ENCODE data around the gene ZBTB46. TPM values are rescaled to one million over a fixed set of nuclear protein-coding genes. Genes with fewer than 3 reads are reported as not detected.

Gene ZBTB46
- total and polyA plus RNA-seq, 10 of the 15 experiments (the other 5 are each of a cell fraction or from before 2014, with no cell fraction given) = 0.15 to 0.92 (median 0.34) TPM

- TF ChIP-seq RELB (IDR thresholded peaks at IDR 0.05; ENCODE audit: low read depth) (no peak), JUND (IDR thresholded peaks at IDR 0.05; ENCODE audit: low read depth, low read length) (no peak)
Measured at GRCh38 chr20:63815615-63816253, 15.3 kb downstream of the ZBTB46 start (continued).

DNA sequence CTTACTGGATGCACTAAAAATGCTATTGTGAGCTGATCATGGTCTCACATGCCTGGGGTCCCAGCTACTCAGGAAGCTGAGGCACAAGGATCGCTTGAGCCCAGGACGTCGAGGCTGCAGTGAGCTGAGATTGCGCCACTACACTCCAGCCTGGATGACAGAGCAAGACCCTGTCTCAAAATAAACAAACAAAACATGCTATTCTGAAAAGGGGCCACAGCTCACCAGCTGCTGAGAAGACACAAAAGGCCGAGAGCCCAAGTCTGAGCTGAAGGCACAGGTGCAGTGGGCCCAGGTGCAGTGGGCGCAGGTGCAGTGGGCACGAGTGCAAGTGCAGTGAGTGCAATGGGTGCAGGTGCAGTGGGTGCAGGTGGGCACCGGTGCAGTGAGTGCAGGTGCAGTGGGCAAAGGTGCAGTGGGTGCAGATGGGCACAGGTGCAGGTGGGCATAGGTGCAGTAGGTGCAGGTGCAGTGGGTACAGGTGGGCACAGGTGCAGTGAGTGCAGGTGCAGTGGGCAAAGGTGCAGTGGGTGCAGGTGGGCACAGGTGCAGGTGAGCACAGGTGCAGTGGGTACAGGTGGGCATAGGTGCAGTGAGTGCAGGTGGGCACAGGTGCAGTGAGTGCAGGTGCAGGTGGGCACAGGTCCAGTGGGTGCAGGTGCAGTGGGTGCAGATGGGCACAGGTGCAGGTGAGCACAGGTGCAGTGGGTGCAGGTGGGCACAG, 16.0 kb downstream of the ZBTB46 start:
- WGBS (ENCODE audit: insufficient coverage, insufficient replicate concordance, low lambda C conversion rate, missing lambda C conversion rate) = 76% methylated on average over 8 of the region's 8 CpGs
- in situ Hi-C loops (cut with MboI) = no loop called here
- TF ChIP-seq, protein P1, sequence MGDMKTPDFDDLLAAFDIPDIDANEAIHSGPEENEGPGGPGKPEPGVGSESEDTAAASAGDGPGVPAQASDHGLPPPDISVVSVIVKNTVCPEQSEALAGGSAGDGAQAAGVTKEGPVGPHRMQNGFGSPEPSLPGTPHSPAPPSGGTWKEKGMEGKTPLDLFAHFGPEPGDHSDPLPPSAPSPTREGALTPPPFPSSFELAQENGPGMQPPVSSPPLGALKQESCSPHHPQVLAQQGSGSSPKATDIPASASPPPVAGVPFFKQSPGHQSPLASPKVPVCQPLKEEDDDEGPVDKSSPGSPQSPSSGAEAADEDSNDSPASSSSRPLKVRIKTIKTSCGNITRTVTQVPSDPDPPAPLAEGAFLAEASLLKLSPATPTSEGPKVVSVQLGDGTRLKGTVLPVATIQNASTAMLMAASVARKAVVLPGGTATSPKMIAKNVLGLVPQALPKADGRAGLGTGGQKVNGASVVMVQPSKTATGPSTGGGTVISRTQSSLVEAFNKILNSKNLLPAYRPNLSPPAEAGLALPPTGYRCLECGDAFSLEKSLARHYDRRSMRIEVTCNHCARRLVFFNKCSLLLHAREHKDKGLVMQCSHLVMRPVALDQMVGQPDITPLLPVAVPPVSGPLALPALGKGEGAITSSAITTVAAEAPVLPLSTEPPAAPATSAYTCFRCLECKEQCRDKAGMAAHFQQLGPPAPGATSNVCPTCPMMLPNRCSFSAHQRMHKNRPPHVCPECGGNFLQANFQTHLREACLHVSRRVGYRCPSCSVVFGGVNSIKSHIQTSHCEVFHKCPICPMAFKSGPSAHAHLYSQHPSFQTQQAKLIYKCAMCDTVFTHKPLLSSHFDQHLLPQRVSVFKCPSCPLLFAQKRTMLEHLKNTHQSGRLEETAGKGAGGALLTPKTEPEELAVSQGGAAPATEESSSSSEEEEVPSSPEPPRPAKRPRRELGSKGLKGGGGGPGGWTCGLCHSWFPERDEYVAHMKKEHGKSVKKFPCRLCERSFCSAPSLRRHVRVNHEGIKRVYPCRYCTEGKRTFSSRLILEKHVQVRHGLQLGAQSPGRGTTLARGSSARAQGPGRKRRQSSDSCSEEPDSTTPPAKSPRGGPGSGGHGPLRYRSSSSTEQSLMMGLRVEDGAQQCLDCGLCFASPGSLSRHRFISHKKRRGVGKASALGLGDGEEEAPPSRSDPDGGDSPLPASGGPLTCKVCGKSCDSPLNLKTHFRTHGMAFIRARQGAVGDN (IDR thresholded peaks at IDR 0.05) = no peak
- TF ChIP-seq CHD1 (IDR thresholded peaks at IDR 0.05; ENCODE audit: low read depth, low read length) (no peak), MEF2A (IDR thresholded peaks at IDR 0.05; ENCODE audit: insufficient read depth, low read depth, low read length) (no peak), SMAD1 (IDR thresholded peaks at IDR 0.05; ENCODE audit: low read depth, partially characterized antibody) (no peak), CREM (IDR thresholded peaks at IDR 0.05; ENCODE audit: low read depth) (no peak), ZZZ3 (IDR thresholded peaks at IDR 0.05; ENCODE audit: control insufficient read depth, insufficient read length, low read depth) (no peak), MYB (IDR thresholded peaks at IDR 0.05; ENCODE audit: borderline replicate concordance, low read depth, low read length) (no peak), ESRRA (IDR thresholded peaks at IDR 0.05; ENCODE audit: low read length) (no peak), NFIC (IDR thresholded peaks at IDR 0.05; ENCODE audit: low read depth, low read length) (no peak)
- TF ChIP-seq, protein P2, sequence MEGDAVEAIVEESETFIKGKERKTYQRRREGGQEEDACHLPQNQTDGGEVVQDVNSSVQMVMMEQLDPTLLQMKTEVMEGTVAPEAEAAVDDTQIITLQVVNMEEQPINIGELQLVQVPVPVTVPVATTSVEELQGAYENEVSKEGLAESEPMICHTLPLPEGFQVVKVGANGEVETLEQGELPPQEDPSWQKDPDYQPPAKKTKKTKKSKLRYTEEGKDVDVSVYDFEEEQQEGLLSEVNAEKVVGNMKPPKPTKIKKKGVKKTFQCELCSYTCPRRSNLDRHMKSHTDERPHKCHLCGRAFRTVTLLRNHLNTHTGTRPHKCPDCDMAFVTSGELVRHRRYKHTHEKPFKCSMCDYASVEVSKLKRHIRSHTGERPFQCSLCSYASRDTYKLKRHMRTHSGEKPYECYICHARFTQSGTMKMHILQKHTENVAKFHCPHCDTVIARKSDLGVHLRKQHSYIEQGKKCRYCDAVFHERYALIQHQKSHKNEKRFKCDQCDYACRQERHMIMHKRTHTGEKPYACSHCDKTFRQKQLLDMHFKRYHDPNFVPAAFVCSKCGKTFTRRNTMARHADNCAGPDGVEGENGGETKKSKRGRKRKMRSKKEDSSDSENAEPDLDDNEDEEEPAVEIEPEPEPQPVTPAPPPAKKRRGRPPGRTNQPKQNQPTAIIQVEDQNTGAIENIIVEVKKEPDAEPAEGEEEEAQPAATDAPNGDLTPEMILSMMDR (IDR thresholded peaks at IDR 0.05 in 2 of 3, conservative IDR thresholded peaks at IDR 0.05 in 1 of 3; ENCODE audit: control insufficient read depth in 2 of 3, extremely low read depth in 1 of 3, insufficient read depth in 1 of 3, low read depth in 3 of 3, low read length in 3 of 3) = no peak

More for the DNA sequence above, 16.0 kb downstream of the ZBTB46 start:
- H3K79me2 ChIP-seq (ENCODE audit: control insufficient read depth, insufficient read depth, low read length) = no peaks in the 10 kb centered on the region
- CTCF ChIA-PET = no interaction called here
- ATAC-seq = no peak
- no peak overlapping the region for H3K4me2 ChIP-seq (ENCODE audit: control insufficient read depth, insufficient read depth)
- no peak overlapping the region for H3K4me3 ChIP-seq
- no peaks in the 10 kb centered on the region for H3K27me3 ChIP-seq (replicated peaks in 1 of 2; ENCODE audit: control insufficient read depth in 2 of 2, insufficient read depth in 2 of 2, low read length in 1 of 2)
- DNase-seq (ENCODE audit: low read depth, low spot score) = no peak
- no peak for FAIRE-seq
- H2AFZ ChIP-seq (ENCODE audit: control insufficient read depth, low read depth, low read length) = no peak overlapping the region
- BruUV-seq (replicated peaks) = no TSS peak
- intact Hi-C loops (cut with micrococcal nuclease; ENCODE audit: unreplicated experiment) = no loop called here
- H3K9ac ChIP-seq (ENCODE audit: control insufficient read depth, insufficient read depth, low read length) = no peak overlapping the region
- no peaks in the 10 kb centered on the region for H3K36me3 ChIP-seq (ENCODE audit: control insufficient read depth in 2 of 2, insufficient read depth in 2 of 2, low read length in 1 of 2)
- no peaks in the 10 kb centered on the region for H4K20me1 ChIP-seq (ENCODE audit: control insufficient read depth, insufficient read depth)
- SMC1A ChIA-PET (ENCODE audit: uncharacterized antibody, unreplicated experiment) = no interaction called here
- POLR2A ChIA-PET = no interaction called here
- no peaks in the 10 kb centered on the region for H3K4me1 ChIP-seq (ENCODE audit: control insufficient read depth, insufficient read depth, low read length)
- no peak overlapping the region for H3K27ac ChIP-seq (ENCODE audit: control insufficient read depth, insufficient read depth)
- RAD21 ChIA-PET (ENCODE audit: unreplicated experiment) = no interaction called here
- H3K9me3 ChIP-seq (replicated peaks; ENCODE audit: control insufficient read depth, insufficient read depth, low read length) = no peaks in the 10 kb centered on the region

All from GM12878 (cell line).